ENCODE results near the gene SYNE1. TPM values are rescaled to one million over a fixed set of nuclear protein-coding genes. Genes with fewer than 3 reads are reported as not detected.

Gene SYNE1
- total and polyA plus RNA-seq, 2 of the 8 experiments (the other 6 are each of a cell fraction or from before 2014, with no cell fraction given) = 2.8 to 5.5 TPM

GRCh38 chr6:152685819-152686218, 48.7 kb upstream of the SYNE1 start:
- no peak for DNase-seq (ENCODE audit: low read depth in 1 of 2, low spot score in 2 of 2)
- H3K18ac ChIP-seq (ENCODE audit: extremely low read depth, low read length) = no peak overlapping the region

More at GRCh38 chr6:152685819-152686218, 48.7 kb upstream of the SYNE1 start:
- H2AK5ac ChIP-seq (ENCODE audit: low read depth, low read length) = no peak overlapping the region; the same call in 1 of the 2 replicates
- H3K23me2 ChIP-seq (ENCODE audit: low read depth, low read length) = 0 out of 2 replicates have a peak, but pooled peaks cover 1% of the 10 kb centered on the region
- ChIA-PET CTCF (ENCODE audit: partially characterized antibody) (interaction anchor here (0.6 to 1.4 kb wide), 5 partner anchors 15 to 201 kb away, joined by 3 to 4 read pairs (median 3); no protein-coding TSS in a partner anchor), POLR2A (ENCODE audit: partially characterized antibody) (interaction anchor here (1.1 kb wide), 1 partner anchor 16 kb away, joined by 3 read pairs; no protein-coding TSS in a partner anchor)
- H3K27ac ChIP-seq (ENCODE audit: low read depth, low read length) = no peak overlapping the region
- H3K23ac ChIP-seq (ENCODE audit: insufficient read length) = no peak overlapping the region
- H3K9ac ChIP-seq (replicated peaks in 1 of 4; ENCODE audit: extremely low read depth in 1 of 4, low read depth in 3 of 4, low read length in 3 of 4) = no peak overlapping the region
- H4K5ac ChIP-seq (ENCODE audit: insufficient read length, low read depth, low read length) = no peak overlapping the region
- no peak for FAIRE-seq
- no peaks in the 10 kb centered on the region for H3K27me3 ChIP-seq (replicated peaks in 1 of 4; ENCODE audit: control insufficient read depth in 3 of 4, extremely low read depth in 1 of 4, insufficient read depth in 3 of 4, low read length in 3 of 4)
- H3K14ac ChIP-seq (ENCODE audit: insufficient read length) = no peak overlapping the region
- H2BK20ac ChIP-seq (ENCODE audit: low read length) = 0 out of 2 replicates have a peak overlapping the region, but pooled peaks have one; percentile 13
- TF ChIP-seq EP300 (IDR thresholded peaks at IDR 0.05; ENCODE audit: borderline replicate concordance in 1 of 2, low read depth in 2 of 2, low read length in 2 of 2) = no peak
- no peak for TF ChIP-seq POLR2A (IDR thresholded peaks at IDR 0.05; ENCODE audit: control extremely low read depth in 1 of 2, low read depth in 2 of 2, low read length in 2 of 2)
- TF ChIP-seq YY1 (IDR thresholded peaks at IDR 0.05; ENCODE audit: low read depth, low read length) = no peak
- TF ChIP-seq BACH1 (IDR thresholded peaks at IDR 0.05; ENCODE audit: low read length) = no peak
- TF ChIP-seq BCL11A (IDR thresholded peaks at IDR 0.05; ENCODE audit: low read depth in 2 of 2, low read length in 2 of 2) = no peak
- no peak for TF ChIP-seq BRCA1 (IDR thresholded peaks at IDR 0.05; ENCODE audit: low read depth, low read length)
- TF ChIP-seq NANOG (IDR thresholded peaks at IDR 0.05; ENCODE audit: insufficient read depth, low read depth, low read length, poor library complexity, severe bottlenecking) = no peak
- no peak for TF ChIP-seq EZH2 (IDR thresholded peaks at IDR 0.05; ENCODE audit: low read depth, low read length, severe bottlenecking)
- no peak for TF ChIP-seq CHD1 (IDR thresholded peaks at IDR 0.05; ENCODE audit: low read depth, low read length)
- TF ChIP-seq RAD21 (IDR thresholded peaks at IDR 0.05 in 1 of 2, conservative IDR thresholded peaks at IDR 0.05 in 1 of 2; ENCODE audit: low read depth in 2 of 2, low read length in 2 of 2) = no peak
- no peaks in the 10 kb centered on the region for H3K79me2 ChIP-seq (ENCODE audit: control insufficient read depth in 1 of 2, insufficient read depth in 2 of 2, low read length in 2 of 2)
- no peak overlapping the region for H4K91ac ChIP-seq (replicated peaks; ENCODE audit: insufficient read length, low read length)
- no peak overlapping the region for H3K4me3 ChIP-seq (ENCODE audit: extremely low read depth in 1 of 4, insufficient read depth in 2 of 4, low read depth in 3 of 4, low read length in 4 of 4)
- H2AFZ ChIP-seq (ENCODE audit: low read length) = 0 out of 2 replicates have a peak overlapping the region, but pooled peaks have one; percentile 26
- H2BK120ac ChIP-seq (replicated peaks; ENCODE audit: low read depth, low read length) = no peak overlapping the region
- WGBS, 2 experiments (ENCODE audit: extremely low coverage in 1 of 2, insufficient coverage in 1 of 2, insufficient read length in 1 of 2, insufficient replicate concordance in 2 of 2, low coverage in 1 of 2, low lambda C conversion rate in 2 of 2, missing lambda C conversion rate in 1 of 2) = 93 to 100% methylated on average over 2 to 12 of the region's 12 CpGs
- H3K79me1 ChIP-seq (ENCODE audit: low read depth, low read length) = no peaks in the 10 kb centered on the region
- H3K56ac ChIP-seq (replicated peaks; ENCODE audit: insufficient read length, low read depth, low read length) = no peak overlapping the region
- H3K4ac ChIP-seq (replicated peaks; ENCODE audit: insufficient read length, low read depth, low read length) = no peak overlapping the region
- peaks cover 0 to 14% (median 5%) of the 10 kb centered on the region in 4 experiments; a peak in 2 of 7 replicates for H3K4me1 ChIP-seq (replicated peaks in 1 of 4; ENCODE audit: control insufficient read depth in 3 of 4, insufficient read depth in 4 of 4, low read length in 3 of 4)
- H3K4me2 ChIP-seq (ENCODE audit: insufficient read depth in 1 of 2, low read depth in 2 of 2, low read length in 2 of 2) = no peak overlapping the region
- H4K20me1 ChIP-seq (replicated peaks in 1 of 2; ENCODE audit: control insufficient read depth in 1 of 2, insufficient read depth in 2 of 2, low read length in 2 of 2) = no peaks in the 10 kb centered on the region
- 0 out of 2 replicates have a peak overlapping the region, but pooled peaks have one; percentile 39 for H4K8ac ChIP-seq (ENCODE audit: extremely low read depth, insufficient read depth, low read length)
- no peak overlapping the region for H2BK12ac ChIP-seq (ENCODE audit: low read depth, low read length)
- no peak overlapping the region for H2BK5ac ChIP-seq (ENCODE audit: low read depth, low read length)
- H2BK15ac ChIP-seq (ENCODE audit: low read length) = no peak overlapping the region
- H3K36me3 ChIP-seq (ENCODE audit: control insufficient read depth in 2 of 4, insufficient read depth in 4 of 4, low read length in 3 of 4) = no peaks in the 10 kb centered on the region
- H3K9me3 ChIP-seq (ENCODE audit: insufficient read depth in 2 of 2, low read depth in 1 of 2, low read length in 1 of 2) = no peaks in the 10 kb centered on the region

All from H1 (cell line).